Smooth muscle cell of the brain vasculature (primary cell): Measurements from ENCODE around the gene SHC3.

Experiments used
- DNase-seq: peaks from one replicate; pipeline ENCODE4 v3.0.0-alpha.2; 2012; ENCODE audit warnings: low read depth, low spot score

The SHC3 gene

DNA sequence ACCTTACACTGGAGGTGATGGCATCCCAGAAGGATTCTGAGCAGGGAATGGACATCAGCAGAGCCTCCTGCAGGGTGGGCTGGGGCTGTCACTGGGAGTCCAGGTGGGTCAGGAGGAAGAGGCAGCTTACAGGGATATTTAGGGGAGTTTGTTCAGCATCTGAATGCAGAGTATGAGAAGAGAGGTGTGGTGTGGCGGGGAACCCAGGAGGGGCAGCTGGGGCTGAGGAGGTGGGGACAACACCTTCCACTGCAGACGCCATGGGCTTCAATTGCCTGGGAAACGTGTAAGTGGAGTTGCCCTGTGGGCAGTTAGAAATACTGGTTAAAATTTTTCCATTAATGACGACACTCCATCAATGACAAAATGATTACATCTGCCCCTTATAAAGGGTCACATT is 153.9 kb downstream of the SHC3 start:
- DNase-seq, result no peak

DNA sequence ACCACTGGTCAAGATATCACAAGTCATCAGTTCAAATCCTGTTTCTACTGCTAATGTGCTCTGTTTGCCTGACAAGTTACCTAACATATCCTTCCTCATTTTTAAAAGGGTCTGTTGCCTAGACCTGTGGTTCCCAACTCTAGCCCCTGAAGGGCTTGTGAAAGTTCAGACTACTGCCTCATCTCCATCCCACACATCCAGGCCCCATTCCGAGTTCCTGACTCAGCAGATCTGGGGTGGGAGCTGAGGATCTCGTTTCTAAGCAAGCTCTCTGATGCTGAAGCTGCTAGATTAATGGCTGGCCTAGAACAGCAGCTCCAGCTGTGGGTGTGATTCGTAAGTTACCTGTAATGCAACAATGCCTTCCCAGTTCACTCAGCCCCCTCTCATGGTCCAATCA is 154.9 kb downstream of the SHC3 start:
- no peak for DNase-seq

DNA sequence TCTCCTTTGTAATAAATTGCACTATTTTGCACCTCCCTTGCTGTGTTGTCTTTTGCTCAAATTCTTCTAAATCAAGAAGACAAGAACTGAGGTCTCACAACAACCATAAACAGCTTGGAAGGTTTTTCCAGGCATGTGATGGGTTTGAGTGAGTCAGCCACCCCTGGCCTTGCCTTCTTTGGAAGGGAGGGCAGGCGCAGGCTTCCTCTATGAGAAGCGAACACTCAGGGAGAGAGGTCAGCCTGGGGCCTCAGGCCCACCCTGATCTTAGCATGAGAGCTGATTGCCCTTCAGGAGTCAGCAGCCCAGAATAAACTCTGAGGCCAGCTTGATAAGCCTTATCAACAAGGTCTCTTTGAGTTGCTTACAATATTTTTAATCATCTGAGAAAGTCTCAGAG is 155.7 kb downstream of the SHC3 start:
- no peak for DNase-seq

DNA sequence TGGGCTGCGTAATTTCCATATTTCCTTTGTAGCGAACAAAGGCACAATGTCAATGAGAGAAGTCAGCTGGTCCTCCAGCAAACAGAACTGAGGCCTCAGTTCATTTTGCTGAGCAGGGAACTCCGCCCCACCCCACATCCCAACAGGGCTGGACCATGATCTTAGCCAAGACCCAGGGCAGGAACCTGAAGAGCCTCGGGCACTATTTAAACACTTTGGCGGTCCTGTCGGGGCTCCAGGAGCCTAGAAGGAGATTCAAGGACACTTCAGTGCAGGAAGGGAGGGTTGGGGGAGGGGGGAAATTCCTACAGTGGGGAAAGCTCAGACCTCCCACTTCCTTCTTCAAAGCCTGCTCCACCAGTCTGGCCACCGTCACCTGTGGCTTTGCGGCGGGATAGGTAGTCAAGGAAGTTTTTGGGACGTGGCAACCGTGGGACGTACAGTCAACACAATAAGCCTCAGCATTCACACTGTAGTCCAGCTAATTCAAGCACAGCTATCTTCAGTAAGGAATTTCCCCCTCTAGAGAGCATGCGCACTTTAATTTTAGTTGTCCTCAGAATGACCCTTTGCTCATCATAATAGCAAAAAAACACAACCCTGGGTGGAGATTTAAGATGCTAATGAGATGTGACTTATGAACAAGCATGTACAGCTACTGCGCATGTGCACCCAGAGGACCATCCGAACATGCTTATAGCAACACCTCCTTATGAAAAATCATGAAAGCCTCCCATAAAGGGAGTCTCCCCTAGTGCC is 156.4 kb downstream of the SHC3 start:
- no peak for DNase-seq

DNA sequence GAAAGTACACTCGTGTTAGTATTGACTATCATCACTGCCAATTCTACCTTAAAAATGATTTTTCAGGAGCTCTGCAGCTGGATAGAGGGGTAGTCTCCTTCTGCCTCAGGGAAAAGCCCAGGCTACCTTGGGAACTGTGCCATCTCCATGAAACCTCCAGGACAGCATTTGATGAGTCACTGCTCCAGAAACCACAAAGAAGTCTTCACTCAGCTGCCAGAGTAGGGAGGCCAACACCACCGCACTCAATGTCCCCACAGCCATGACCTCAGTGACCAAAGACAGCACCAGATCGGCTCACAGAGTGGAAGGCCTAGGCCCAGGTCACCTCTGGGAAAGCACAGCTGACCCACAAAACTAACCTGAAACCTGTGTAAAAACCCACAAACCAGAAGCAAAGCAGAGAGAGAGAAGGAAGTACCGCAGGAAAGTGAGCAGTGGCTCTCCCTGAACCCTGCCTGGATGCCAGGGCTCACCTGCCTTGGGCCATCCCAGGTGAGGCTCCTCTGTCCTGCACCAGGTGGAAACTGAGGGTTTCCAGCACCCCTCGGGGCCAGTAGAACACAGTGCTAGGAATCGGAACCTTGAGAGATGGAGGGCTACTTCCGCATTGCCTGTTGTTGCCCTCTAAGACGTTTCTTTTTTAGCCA is 157.3 kb downstream of the SHC3 start:
- DNase-seq, result no peak

DNA sequence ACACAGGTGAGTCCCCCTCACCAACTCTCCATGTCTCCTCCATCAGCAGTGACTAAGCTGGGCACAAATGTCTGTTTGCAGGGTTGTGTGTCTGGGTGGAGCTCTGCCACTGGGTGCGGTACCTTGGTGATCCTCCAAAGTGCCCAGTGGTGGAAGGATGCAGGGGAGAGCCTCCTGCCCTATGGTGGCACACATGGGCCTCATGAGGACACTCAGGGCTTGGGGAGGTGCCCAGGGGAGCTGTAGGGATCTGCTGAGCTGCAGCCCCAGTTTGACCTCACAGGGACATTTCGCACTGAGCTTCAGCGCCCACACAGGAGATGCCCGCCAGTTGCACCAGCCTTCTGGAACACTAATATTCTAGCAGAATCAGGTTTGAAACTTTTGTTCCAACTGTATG is 157.9 kb downstream of the SHC3 start:
- no peak for DNase-seq

DNA sequence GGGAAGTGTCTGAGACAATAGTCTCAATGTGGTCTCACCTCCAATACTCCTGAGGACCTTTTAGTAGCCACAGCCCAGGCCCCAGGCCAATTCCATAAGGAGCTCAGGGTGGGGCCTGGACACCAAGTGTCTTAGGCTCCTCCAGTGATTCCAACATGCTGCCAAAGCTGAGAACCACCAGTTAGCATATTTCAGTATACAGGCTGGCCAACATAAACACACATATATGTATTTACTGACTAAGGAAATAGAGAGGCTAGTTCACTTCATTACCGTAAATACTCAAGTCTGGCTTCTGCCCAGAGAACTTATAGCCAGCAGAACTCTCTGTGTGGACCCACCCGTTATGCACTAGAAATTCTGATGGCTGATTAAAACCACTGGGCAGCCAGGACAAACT is 163.3 kb downstream of the SHC3 start:
- DNase-seq, result no peak

DNA sequence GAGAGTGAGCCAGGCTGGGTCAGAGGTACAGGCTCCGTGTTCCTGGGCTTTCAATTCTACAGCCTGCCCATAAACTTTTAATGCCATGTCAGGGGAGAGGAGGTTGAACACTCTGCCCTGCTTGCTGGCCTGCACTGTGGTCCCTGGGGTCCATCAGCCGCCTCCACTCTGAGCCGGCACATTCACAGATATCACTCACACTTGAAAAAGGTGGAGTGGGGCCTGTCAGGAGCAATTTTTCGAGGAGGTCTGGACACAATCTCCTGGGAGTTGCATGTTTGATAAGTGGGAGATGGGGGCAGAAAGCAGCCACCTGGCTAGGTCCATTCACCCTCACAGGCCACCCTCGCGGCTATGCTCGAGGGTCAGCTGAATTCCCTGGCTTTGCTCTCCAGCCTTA is 164.5 kb downstream of the SHC3 start:
- DNase-seq, result no peak

DNA sequence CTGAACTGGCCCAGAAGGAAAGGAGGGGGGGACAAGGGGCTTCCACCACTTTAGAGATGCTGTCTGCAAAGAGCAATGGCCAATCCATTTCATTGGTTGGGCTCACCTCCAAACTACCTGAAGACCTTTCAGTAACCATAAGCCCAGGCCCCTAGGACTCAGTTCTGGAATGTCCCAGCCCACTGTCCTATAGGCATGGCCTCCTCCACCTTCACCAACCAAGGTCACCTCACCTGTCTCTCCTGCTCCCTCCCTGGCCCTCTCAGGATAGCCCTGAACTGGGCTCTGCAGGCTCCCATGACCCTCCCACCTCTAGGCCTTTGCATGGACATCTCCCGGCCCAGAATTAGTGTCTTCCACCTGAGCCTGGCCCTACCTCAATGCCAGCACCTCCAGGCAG is 165.0 kb downstream of the SHC3 start:
- DNase-seq, result no peak

DNA sequence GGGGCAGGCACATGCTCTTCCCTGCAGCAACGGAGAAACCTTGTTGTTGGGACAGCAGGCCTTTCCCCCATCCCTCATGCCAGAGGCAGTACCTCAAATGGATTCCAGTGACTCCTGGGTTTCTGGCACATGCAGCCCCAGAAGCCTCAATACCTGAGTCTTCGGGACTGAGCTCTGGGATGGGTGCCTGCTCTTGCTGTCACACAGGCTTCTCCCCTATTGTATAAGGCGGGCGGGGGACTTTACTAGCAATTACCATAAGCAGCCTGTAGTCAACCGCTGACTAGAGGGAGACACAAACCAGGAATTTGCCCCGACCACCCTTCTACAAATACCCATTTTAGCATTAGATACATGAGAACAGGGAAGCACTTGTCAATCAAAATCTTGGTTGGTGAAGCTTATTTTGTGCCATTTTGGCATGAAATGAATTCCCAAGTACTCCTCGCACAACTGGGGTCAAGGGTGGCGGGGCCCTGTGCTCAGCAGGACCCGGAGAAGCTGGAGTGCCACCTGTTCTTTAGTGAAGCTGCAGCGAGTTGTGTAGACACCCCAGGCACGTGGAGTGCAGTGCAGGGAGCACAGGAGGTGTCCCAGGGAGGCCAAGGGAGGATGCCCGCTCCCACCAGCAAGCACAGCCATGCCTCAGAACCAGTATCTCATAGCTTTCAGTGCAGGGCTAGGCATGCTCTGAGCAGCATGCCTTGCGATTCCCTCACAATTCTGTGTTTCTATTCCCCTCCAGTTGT is 166.2 kb downstream of the SHC3 start:
- no peak for DNase-seq

DNA sequence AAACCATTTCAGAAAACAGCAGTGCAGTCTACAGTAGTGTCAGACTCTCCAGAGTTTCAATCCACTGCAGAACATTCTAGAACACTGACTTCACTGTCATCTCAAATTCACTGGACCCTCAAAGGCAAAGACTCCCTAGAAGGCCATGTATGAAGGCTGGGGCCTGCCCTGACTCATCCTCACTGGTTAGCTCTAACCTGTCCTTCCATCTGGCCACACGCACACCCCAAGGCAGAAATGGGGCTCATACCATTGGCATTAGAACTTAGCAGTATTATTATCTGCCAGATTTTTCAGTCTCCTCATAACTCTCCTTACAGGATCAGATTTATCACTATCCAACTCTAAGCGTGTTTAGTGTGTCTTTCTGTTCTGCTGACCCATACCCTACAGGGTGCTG is 166.9 kb downstream of the SHC3 start:
- no peak for DNase-seq

DNA sequence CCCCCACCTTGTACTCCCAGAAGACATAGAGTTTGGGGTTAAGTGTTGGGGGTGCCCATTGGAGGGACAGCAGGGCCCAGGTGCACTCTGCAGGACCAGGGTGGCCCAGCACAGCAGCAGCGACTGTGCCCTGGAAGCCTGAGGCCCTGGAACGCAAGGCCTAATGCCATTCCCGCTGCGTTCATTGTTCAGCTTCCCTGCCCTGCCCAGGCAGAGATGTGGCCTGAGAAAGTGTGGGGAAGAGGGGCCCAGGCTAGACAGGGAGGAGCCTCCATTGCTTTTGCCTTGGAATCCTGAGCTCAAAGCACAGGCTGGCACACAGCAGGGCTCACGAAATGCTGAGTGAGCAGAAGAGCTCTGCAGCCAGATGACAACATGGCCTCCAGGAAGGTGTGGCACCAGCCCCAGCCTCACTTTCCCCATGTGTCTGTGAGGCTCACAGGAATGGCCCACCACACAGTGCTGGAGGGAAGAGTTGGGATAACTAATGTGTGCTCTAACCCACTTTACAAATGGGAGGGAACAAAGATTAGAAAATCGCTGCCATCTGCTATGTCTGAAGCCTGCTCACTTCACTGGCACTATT is 168.0 kb downstream of the SHC3 start:
- no peak for DNase-seq

DNA sequence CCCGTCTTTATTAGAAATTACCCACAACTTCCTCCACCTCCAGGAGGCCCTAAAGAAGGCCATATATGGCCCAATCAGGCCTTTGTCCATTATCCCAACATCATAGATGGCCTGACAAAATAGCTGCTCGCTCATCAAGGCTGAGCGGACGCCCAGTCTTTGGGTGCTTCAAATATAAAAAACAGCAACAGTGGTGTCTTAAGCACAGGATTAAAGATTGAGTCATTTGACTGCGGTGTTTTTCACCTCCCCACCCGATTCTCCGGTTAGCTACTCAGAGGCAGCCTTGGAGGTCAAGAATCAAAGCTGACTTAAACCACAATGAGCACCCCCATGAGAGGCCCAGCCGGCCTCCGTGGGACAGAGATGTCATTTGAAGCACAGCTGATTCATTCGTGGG is 168.6 kb downstream of the SHC3 start:
- DNase-seq, result no peak

DNA sequence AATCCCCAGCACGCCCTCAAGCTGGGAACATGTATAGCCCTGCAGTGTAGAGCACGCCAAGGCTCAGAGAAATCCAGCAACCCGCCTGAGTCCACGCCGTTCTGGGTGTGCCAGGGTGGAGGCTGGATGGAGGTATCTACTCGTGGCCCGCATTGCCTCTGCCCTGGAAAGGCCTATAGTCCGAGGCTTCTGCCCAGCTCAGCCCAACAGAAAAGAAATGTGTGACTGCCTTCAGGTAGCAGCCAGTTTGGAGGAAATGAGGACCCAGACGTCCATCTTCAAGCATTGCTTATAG is 169.1 kb downstream of the SHC3 start:
- DNase-seq, result no peak

DNA sequence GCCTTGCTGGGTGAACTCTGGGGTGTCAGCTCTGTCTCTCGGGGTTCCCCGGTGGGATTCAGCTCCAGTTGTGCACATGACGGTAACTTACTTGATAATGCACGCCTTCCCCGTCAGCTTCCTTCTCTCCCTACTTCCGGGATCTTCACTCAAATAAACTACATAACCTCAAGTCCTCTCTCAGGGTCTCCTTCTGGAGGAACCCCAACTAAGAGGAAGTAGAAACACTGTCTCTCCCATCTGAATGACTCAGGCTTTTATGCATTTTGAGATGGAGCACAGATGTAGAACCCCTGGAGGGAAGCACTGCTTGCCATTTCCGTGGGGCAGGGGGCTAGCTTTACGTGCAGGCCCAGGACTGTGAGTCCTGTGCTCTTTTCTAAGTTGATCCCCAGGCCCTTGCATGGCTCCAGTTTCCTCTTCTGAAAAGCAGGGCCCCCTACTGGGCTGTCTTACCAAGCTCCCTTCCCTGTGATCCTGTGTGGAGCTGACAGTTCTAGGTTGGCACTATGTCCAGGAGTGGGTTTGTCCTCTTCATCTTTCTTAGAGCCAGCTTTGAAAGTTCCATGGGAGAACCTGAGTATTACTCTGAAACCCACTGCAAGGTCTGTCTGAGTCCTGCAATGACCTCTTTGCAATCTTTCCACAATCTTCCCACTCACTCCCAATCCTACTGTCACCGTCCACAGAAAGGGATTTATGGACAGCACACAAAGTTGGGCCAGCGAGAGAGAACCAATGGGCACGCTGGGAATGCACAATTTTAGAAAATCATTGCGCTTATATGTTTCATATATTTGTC is 169.7 kb downstream of the SHC3 start:
- DNase-seq, result no peak

DNA sequence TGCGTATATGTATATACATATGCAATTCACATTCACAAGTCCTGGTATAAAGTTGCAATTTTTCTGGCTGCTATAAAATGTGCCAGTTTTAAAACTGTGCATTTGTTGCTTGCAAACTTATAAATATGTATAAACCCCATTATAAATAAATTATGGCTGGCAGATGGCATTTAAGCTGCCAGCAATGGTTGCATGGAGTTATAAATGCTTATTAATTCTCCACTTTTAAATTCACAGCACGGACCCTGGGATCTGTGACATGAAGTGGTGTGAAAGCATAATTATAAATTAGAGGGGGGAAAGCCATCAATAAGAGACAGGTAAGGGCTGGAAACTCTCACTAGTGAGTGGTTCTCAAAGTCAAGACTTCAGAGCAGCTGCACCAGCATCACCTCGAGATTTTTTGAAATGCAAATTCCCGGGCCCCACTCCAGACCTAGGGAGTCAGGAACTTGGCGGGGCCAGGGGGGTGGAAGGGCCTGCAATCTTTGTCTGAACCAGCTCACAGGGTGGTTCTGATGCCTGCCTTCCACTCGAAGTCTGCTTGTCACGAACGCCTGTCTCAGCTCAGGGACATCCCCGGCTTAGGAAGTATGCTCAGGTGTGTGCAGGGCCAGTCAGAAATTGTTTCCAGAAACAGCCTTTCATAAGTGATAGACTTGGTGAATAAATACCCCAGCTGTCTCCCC is 170.4 kb downstream of the SHC3 start:
- DNase-seq, result no peak

DNA sequence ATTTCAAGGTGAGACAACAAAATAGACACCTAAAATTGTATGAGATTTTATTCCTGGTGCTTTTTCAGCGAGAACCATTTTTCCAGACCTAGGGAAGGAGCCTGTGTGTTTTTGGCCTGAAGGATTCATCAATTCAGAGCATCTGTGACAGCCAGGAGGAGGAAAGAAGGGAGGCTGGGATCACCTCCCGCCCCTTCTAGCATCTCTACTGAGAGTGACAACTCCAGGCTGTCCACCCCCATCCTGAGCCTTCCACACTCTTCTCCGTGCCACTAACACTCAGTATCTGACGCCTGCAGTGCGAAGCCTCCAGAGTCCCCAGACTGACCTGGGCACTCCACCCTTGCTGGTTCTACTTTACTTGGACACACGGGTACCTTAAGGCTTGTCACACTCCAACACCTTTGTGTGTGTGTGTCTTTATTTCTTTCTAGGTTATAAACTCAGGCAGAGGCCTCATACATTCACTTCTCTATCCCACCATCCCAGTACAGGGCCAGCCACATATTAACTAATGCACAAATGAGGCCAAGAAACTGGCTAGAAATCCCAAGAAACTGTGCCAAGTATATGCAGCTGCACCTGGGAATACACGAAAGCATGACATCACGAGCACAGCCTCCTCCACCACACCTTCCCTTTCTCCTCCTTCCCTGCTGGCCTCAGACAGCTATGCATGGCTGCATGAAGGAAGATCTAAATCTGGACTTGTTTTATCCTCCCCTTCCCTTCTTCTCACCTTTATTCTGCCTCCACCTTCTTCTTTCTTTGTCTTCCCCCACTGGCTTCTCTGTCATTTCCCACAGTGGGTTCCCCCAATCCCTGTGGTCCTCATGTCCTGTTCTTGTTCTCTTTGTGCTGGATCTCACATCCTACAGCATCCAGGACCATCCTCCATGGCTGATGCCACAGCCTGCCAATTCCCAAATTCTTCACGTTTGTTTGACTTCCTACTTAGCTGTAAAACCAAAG is 171.3 kb downstream of the SHC3 start:
- DNase-seq, result no peak

DNA sequence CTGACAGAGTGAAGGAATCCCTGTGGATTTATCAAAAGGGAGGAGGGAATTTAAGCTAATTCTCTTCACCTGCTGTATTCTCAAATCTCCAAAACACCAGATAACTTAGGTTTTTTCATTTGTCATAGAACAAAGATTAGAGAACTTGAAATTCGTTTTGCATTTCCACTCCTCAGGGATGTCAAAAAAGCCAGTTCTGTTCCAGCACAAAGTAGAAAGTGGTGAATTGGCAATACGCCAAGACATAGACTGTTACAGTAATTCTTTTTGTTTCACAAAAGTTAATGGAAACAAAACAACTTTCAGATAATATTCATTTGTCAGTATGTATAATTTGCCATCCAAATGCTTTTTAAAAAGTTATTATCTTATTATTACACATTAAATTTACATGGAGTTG is 172.4 kb downstream of the SHC3 start:
- no peak for DNase-seq

DNA sequence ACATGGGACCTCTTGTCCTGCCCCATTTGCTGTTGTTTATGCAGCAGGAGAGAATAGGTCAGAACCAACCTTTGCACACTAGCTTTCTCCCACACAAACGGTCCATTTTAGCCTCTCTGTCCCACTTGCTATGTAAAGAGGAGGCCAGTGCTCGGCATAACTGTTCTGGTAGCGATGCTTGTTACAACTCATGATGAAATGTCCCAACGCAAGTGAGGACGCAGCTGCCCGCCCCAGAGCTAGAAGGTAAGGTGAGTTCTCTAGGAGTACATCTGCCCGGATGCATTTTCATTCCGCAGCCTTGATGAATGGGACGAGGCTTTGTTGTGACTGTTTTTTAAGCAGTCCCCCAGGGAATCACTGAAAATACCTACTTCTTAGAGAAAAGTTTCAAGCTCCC is 173.3 kb downstream of the SHC3 start:
- DNase-seq, result no peak

DNA sequence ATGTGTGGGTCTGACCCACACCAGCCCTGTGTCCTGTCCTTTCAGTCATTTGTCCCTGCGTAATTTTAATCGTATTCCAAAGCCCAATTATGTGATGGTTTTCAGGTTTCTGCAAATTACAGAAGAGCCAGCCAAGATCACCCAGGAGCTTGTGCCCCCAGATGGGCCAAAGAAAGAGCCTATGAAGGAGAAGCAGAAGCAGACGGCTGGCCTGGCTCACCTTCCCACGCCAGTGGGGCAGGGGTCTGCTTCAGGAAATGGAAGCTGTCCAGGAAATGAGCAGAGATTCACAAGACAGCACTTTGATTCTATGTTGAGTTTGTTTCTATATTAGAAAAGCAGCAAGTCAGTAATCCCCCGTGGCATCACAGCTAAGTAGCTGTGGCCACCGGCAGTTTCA is 175.6 kb downstream of the SHC3 start:
- DNase-seq, result no peak
